ACHN (cell line): ENCODE data around the gene TTC24.
A peak's percentile ranks its signal among the peaks of the same experiment; 100 is the strongest.
"Not testable (repeated sequence)": the region's sequence is repeated elsewhere in the genome, so short reads cannot be mapped to it uniquely, and the experiment has no call there.

ENCODE experiments used
- DNase-seq: peaks from one replicate; pipeline ENCODE4 v3.0.0-alpha.2; 2015
- in situ Hi-C: cut with HindIII; loops from 2 replicates; pipeline ENCODE4 v1.10.0; 2017; ENCODE audit warnings: low sequenced_read_pairs, low pct_ligation_motif_present, low pct_unique_long_range_greater_than_20kb

Gene TTC24

GRCh38 chr1:156552518-156552917 is 27.0 kb upstream of the TTC24 start:
- DNase-seq, result no peak
- in situ Hi-C loops, result no loop called here

GRCh38 chr1:156552937-156553336 is 26.6 kb upstream of the TTC24 start:
- in situ Hi-C loops, DNase-seq: not testable (repeated sequence)

GRCh38 chr1:156553860-156554485 is 25.6 kb upstream of the TTC24 start:
- in situ Hi-C loops, result no loop called here
- no peak for DNase-seq

GRCh38 chr1:156554971-156555370 is 24.6 kb upstream of the TTC24 start:
- in situ Hi-C loops, result no loop called here

DNA sequence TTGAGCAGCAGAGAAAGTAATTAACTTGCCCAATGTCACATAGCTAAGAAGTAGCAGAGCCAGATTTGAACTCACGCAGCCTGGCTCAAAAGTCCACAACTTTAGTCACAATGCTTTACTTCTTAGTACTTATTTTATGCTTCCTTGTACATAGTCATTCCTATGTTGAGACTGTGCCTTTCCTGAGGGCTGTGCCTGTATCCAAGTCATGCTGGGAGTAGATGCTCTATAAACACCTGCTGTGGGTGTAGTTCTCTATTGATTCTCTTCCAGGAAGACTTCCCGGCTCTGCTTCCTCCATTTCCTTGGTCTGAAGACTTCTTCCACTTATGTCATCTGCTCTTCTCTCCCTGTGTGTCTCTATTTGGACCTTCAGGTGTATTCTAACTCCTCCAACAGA is 23.8 kb upstream of the TTC24 start:
- in situ Hi-C loops, result no loop called here

More at GRCh38 chr1:156554971-156555370, 24.6 kb upstream of the TTC24 start:
- DNase-seq, result no peak

DNA sequence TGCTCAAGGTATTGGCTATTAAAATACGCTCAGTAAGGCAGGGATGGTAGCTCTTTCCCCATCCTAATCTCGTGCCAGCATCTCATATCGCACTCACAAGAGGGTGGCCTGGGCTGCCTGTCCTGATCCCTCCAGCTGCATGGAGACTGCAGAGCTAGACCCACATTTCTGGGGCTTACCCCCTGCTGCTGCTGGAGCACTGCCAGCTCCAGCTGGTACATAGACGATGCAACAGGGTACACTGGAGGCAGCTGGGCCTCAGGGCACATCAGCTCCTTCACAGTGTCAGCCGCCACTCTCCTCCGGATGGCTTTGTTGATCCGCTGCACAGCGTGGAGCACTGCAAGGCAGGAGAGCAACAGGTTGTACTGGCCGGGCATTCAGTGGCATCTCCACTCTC is 23.2 kb upstream of the TTC24 start:
- in situ Hi-C loops, result no loop called here
- DNase-seq, result no peak

More for the DNA sequence above, 23.8 kb upstream of the TTC24 start:
- DNase-seq, result no peak

GRCh38 chr1:156559086-156559796 is 20.3 kb upstream of the TTC24 start:
- no peak for DNase-seq
- in situ Hi-C loops, result no loop called here

GRCh38 chr1:156559797-156560385 is 19.6 kb upstream of the TTC24 start:
- in situ Hi-C loops, result no loop called here

DNA sequence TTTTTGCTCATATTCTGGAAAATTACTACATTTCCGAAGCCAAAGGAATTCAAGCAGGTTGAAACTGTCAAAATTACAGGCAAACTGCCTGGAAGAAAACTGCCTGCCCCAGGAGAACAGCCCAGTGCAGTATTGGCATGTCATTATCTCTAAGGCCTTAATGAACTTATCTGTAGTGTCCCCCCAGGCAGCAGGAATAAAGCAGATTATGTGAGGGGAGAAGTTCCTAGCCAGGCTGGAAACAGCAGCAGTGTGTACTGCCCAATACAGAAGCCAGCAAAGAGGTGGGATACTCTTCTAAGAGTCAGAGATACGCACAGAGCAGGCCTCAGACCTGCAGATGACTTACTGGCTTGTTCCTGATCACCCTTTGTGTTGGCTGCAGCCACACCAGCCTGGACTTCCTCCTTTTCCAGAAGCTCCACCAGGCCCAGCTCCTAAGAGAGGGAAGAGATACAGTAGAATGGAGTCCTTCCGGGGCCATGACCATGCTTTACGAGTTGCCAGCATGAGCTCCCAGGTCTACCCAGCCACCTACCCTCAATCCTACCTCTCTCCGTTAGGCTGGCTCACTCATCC is 18.8 kb upstream of the TTC24 start:
- in situ Hi-C loops, result no loop called here
- DNase-seq, result no peak

More at GRCh38 chr1:156559797-156560385, 19.6 kb upstream of the TTC24 start:
- no peak for DNase-seq

DNA sequence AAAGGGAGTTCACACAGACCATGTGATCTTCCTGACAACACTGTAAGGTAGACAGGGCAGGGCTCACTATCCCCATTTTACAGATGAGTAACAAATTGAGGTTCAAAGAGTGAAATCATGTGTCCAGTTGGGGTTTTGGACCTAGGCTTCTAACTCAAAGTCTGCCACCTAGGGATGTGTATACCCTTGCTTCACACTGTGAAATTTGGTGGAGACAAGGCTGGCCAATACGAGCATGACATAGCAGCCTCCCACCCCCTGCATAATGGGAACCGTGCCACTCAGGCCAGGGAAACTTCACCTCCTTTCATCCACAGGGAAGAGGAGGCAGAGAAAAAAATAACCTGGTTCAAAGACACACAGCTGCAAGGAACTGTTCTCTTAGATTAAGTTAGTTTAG is 14.0 kb upstream of the TTC24 start:
- in situ Hi-C loops, result no loop called here
- no peak for DNase-seq

GRCh38 chr1:156566436-156566835 is 13.1 kb upstream of the TTC24 start:
- no peak for DNase-seq
- in situ Hi-C loops, result no loop called here

DNA sequence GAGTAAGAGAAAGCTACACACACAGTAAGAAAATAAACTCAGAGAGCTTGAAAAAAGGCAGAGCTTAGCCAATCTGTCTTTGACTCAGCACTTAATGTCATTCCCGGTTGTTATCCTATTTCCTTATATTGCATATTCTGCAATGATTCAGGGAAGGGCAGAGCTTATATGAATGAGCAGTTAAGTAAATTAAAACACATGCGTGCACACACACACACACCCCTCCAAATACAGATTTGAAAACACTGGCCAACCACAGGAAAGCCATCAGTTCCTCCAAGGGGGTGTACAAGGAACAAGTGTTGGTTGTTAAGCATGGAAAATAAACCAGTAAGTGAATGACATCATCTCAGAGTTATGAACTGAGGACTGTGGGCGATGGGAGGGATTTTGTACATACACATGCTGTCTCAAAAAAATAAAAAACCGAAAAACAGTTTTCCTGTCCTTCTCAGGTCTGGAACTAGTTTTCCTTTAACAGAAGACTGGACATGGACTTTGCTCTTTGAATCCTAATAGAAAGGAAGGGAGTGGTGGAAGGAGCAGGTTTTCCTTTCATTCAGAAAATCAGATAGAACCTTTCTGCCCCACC is 8.2 kb upstream of the TTC24 start:
- DNase-seq, result peak; percentile 76
- in situ Hi-C loops, result no loop called here

GRCh38 chr1:156571919-156572662 is 7.4 kb upstream of the TTC24 start, which contains the start of gene IQGAP3:
IQGAP3 (minus strand) TSS chr1:156572565; CDS start chr1:156572529, 36 bp downstream.
- in situ Hi-C loops, result no loop called here
- DNase-seq, result peak; percentile 91

DNA sequence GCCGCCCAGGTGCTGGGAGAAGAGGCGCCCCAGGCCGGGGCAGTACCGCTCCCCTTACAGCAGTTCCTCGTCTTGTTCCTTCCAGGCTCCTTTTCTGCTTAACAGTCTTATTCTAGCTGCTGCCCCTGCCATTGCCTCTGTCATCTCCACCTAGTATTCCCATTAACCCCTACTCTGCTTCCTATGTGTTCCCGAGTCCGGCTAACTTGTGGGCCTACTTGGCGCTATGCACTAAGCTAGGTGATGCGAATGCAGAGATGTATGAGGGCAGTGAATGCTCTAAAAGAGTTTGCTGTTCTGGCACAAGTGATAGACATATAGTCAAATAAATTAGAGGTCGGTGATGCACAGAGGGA is 6.9 kb upstream of the TTC24 start:
- in situ Hi-C loops, result no loop called here
- DNase-seq, result no peak

- in situ Hi-C loops, result no loop called here
- DNase-seq, result no peak
Measured at GRCh38 chr1:156574039-156574633, 5.4 kb upstream of the TTC24 start.

- DNase-seq, result no peak
- in situ Hi-C loops, result no loop called here
Measured at GRCh38 chr1:156577550-156577949, 2.0 kb upstream of the TTC24 start.

DNA sequence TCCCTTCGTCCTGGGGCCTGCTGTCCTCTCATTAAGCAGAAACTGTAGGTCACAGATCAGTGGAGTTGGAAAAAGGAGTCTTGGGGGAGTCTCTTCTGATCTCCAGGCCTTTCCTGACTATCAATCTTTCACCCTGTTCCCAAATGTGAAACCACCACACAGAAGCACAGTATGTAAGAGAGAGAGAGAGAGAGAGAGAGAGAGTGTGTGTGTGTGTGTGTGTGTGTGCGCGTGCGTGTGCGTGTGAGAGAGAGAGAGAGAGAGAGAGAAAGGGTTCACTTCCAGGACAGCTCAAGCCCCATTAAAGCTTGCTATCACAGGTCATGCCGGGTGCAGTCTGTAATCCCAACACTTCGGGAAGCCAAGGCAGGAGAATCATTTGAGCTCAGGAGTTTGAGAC is 1.5 kb upstream of the TTC24 start:
- no peak for DNase-seq
- in situ Hi-C loops, result no loop called here

DNA sequence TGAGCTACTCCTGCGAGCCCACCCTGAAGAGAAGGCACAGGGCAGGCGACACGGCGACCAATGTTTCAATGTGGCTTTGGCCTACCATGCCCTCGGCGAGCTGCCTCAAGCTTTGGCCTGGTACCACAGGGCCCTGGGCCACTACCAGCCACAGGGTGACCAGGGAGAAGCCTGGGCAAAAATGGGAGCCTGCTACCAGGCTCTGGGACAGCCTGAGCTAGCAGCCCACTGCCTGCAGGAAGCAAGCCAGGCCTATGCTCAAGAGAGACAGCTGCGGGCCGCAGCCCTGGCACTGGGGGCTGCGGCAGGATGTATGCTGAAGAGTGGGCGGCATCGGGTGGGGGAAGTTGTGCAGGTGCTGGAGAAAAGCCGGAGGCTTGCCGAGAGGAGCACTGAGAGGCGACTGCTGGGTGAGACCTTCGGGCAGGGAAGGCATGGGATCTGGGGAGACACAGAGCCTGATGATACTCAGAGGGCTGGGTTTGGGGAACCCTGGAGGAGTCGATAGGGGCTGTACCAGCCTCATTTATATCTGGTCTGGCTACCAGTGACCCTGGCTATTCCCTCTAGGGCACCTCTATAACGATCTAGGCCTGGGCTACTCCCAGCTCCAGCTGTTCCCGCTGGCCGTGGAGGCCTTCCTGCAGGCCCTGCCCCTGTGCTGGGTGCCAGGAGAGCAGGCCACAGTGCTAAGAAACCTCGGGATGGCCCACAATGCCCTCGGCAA is 2.3 kb downstream of the TTC24 start:
- no peak for DNase-seq
- in situ Hi-C loops, result no loop called here
